Right lobe of liver (tissue), 6 donors: ENCODE results near the gene CAPS. TPM values are rescaled to one million over a fixed set of nuclear protein-coding genes. Genes with fewer than 3 reads are reported as not detected.

Experiments
- ATAC-seq, 4 donors: fragments of 200-7000 bp; cut with Tn5 transposase; one replicate each; pipeline ENCODE4 v1.9.1; 2020; ENCODE audit warnings: mild to moderate bottlenecking in 4 of 4, moderate library complexity in 4 of 4
- DNase-seq, 3 donors: peaks; one replicate each; pipeline ENCODE4 v3.0.0-alpha.2; 2020
- H3K27ac ChIP-seq, 3 donors: fragments of 200-600 bp; one replicate each; pipeline ENCODE4 v1.8.0; 2022
- H3K27me3 ChIP-seq, 2 donors: fragments of 200-600 bp; one replicate each; pipeline ENCODE4 v1.8.0; 2022
- H3K36me3 ChIP-seq, 4 donors: fragments of 200-600 bp; sonication (generic) in 1 of 4; one replicate each; pipeline versions ENCODE4 v1.5.1 to v1.8.0; 2017 to 2022; ENCODE audit warnings: control low read depth in 1 of 4
- H3K4me1 ChIP-seq, 4 donors: fragments of 200-600 bp; sonication (generic) in 1 of 4; one replicate each; pipeline versions ENCODE4 v1.5.1 to v1.8.0; 2017 to 2022; ENCODE audit warnings: control low read depth in 1 of 4
- H3K4me3 ChIP-seq, 3 donors: fragments of 200-600 bp; one replicate each; pipeline ENCODE4 v1.8.0; 2022
- H3K9me3 ChIP-seq, 4 donors: fragments of 200-600 bp; sonication (generic) in 1 of 4; one replicate each; pipeline versions ENCODE4 v1.5.1 to v1.8.0; 2017 to 2022; ENCODE audit warnings: control low read depth in 1 of 4
- CTCF ChIP-seq, 4 donors: fragments of 200-600 bp in 3 of 4; fragments of 450-650 bp in 1 of 4; IDR thresholded peaks; one replicate each; pipeline versions ENCODE4 v1.5.1 to v1.8.0; 2016 to 2022; ENCODE audit warnings: antibody characterized with exemption in 4 of 4, mild to moderate bottlenecking in 2 of 4
- POLR2A ChIP-seq: fragments of 450-650 bp; IDR thresholded peaks from one replicate; pipeline ENCODE4 v1.6.1; 2017; ENCODE audit warnings: antibody characterized with exemption, mild to moderate bottlenecking
- WGBS: methylation state at CpG from one replicate; pipeline ENCODE4 v1.1.6; 2018; ENCODE audit warnings: low coverage, low lambda C conversion rate; ENCODE audit not compliant: insufficient coverage; ENCODE audit errors: missing lambda C conversion rate; 5-methylcytosine and 5-hydroxymethylcytosine counted together
- intact Hi-C, 2 donors: fragments of 100-400 bp; cut with DNase I; formaldehyde crosslinking; loops; one replicate each; pipeline versions ENCODE4 v1.11.2 to v1.14.1; 2022
- total RNA-seq, 6 experiments: library from RNA; depleted of rRNA in 2 of 6; stranded (reverse); fragments of >200 nt in 2 of 6; fragmentation: NEBNext Ultra II Directional in 3 of 6; extraction: Animal tissue kit (Norgen Biotek cat#: 25700) in 3 of 6; gene quantifications; one replicate each; pipeline versions ENCODE4 v1.1.0 to v1.2.4, GENCODE V29; 2016 to 2023
- donor health status: DM: no; HTN: yes; CAD: no.
- donor health status: DM: no; HTN: no; CAD: no.
- donor health status: DM: no; HTN: no; CAD: no.
- donor health status: DM: no; HTN: yes; CAD: no.
- donor health status: DM: no; HTN: yes; CAD: no.

CAPS gene
- total RNA-seq, 6 experiments from 2014 or later: 1.1 to 7.9 (median 5.0) TPM

- TF ChIP-seq POLR2A (no peak), CTCF (IDR thresholded peaks at IDR 0.05) (no peak)
Observed at GRCh38 chr19:5936292-5936592, 22.2 kb downstream of the CAPS start.

GRCh38 chr19:5937550-5937949, 23.5 kb downstream of the CAPS start:
- 62% methylated on average over 4 of the region's 10 CpGs for WGBS
- ATAC-seq: no peak

More at GRCh38 chr19:5936292-5936592, 22.2 kb downstream of the CAPS start:
- H3K4me1 ChIP-seq: peaks cover 0 to 28% (median 14%) of the 10 kb centered on the region in 4 donors
- ATAC-seq (peak; percentile 48 to 70 (median 62)), DNase-seq (no peak)
- H3K9me3 ChIP-seq: no peaks in the 10 kb centered on the region
- peak overlapping the region in 2 of 3 donors; percentile 33 to 80 for H3K27ac ChIP-seq
- no peak overlapping the region for H3K4me3 ChIP-seq
- WGBS: 42% methylated on average over 2 of the region's 9 CpGs
- intact Hi-C loops: no loop called here
- peaks cover 0 to 25% (median 3%) of the 10 kb centered on the region in 4 donors for H3K36me3 ChIP-seq
- no peaks in the 10 kb centered on the region for H3K27me3 ChIP-seq

GRCh38 chr19:5940260-5941208, 26.5 kb downstream of the CAPS start:
- DNase-seq (no peak), ATAC-seq (no peak)
- no peaks in the 10 kb centered on the region for H3K9me3 ChIP-seq
- no peaks in the 10 kb centered on the region for H3K27me3 ChIP-seq
- peaks cover 0 to 10% (median 2%) of the 10 kb centered on the region in 4 donors for H3K36me3 ChIP-seq
- peaks cover 0 to 24% (median 12%) of the 10 kb centered on the region in 4 donors for H3K4me1 ChIP-seq
- H3K4me3 ChIP-seq: no peak overlapping the region
- intact Hi-C loops: no loop called here
- no peak for TF ChIP-seq POLR2A
- no peak for TF ChIP-seq CTCF (IDR thresholded peaks at IDR 0.05)
- 90% methylated on average over 4 of the region's 21 CpGs for WGBS
- H3K27ac ChIP-seq: no peak overlapping the region

More at GRCh38 chr19:5937550-5937949, 23.5 kb downstream of the CAPS start:
- H3K36me3 ChIP-seq: peaks cover 0 to 16% (median 2%) of the 10 kb centered on the region in 4 donors
- no peaks in the 10 kb centered on the region for H3K9me3 ChIP-seq
- no peak for DNase-seq
- no peak overlapping the region for H3K4me3 ChIP-seq
- TF ChIP-seq POLR2A (no peak), CTCF (IDR thresholded peaks at IDR 0.05) (no peak)
- intact Hi-C loops: no loop called here
- H3K27me3 ChIP-seq: no peaks in the 10 kb centered on the region
- no peak overlapping the region for H3K27ac ChIP-seq
- peaks cover 0 to 38% (median 18%) of the 10 kb centered on the region in 4 donors for H3K4me1 ChIP-seq

GRCh38 chr19:5941673-5942072, 27.6 kb downstream of the CAPS start:
- H3K36me3 ChIP-seq: peaks cover 0 to 10% (median 2%) of the 10 kb centered on the region in 4 donors
- TF ChIP-seq CTCF (IDR thresholded peaks at IDR 0.05) (no peak), POLR2A (no peak)
- H3K4me3 ChIP-seq: no peak overlapping the region
- WGBS: 80% methylated on average over 1 of the region's 11 CpGs
- ATAC-seq (peak; percentile 41 to 81 (median 64)), DNase-seq (peak in 1 of 3 donors; percentile 76)
- intact Hi-C loops: no loop called here
- H3K9me3 ChIP-seq: no peaks in the 10 kb centered on the region
- H3K27ac ChIP-seq: no peak overlapping the region
- peaks cover 0 to 12% (median 6%) of the 10 kb centered on the region in 4 donors for H3K4me1 ChIP-seq
- H3K27me3 ChIP-seq: no peaks in the 10 kb centered on the region
